SK-N-SH (cell line): Measurements from ENCODE around the gene SV2B. TPM values are rescaled to one million over a fixed set of nuclear protein-coding genes. Genes with fewer than 3 reads are reported as not detected.

Experiments used
- CTCF ChIA-PET: fragments of 300-600, 350-600 bp; formaldehyde crosslinking; extraction: SDS; loops from one replicate; lab custom pipeline; 2021; lab: Yijun Ruan, JAX
- POLR2A ChIA-PET: fragments of 350-600 bp; sonication (Branson Sonifier 250); formaldehyde crosslinking; extraction: SDS; loops from one replicate; lab custom pipeline; 2020; ENCODE audit warnings: antibody characterized with exemption, inconsistent platforms; lab: Yijun Ruan, JAX
- DNase-seq: peaks from one replicate; pipeline ENCODE4 v3.0.0; 2012
- H2AFZ ChIP-seq: fragments of 200-600 bp; sonication (generic); 2 replicates; pipeline ENCODE4 v1.8.1; 2016; ENCODE audit warnings: antibody characterized with exemption, mild to moderate bottlenecking, low read depth
- H3F3A ChIP-seq: fragments of 200-600 bp; sonication (generic); replicated peaks from 2 replicates; pipeline ENCODE3; 2016; ENCODE audit warnings: antibody characterized with exemption, mild to moderate bottlenecking; ENCODE audit not compliant: insufficient read depth
- H3K27ac ChIP-seq, 2 experiments: fragments of 200-500 bp in 1 of 2; fragments of 200-600 bp in 1 of 2; sonication (Bioruptor generic) in 1 of 2; sonication (generic), shearing (Covaris generic) in 1 of 2; 2 replicates each; pipeline versions ENCODE4 v1.5.1 to v1.6.1; 2014 to 2016; ENCODE audit warnings: low read depth in 2 of 2, inconsistent platforms in 1 of 2, low read length in 1 of 2, mild to moderate bottlenecking in 1 of 2, mixed read lengths in 1 of 2
- H3K27me3 ChIP-seq: fragments of 200-600 bp; sonication (generic), shearing (Covaris generic); 2 replicates; pipeline ENCODE4 v1.6.1; 2016; ENCODE audit warnings: mixed run types; ENCODE audit not compliant: insufficient read depth
- H3K36me3 ChIP-seq, 2 experiments: fragments of 200-500 bp in 1 of 2; fragments of 200-600 bp in 1 of 2; sonication (Bioruptor generic) in 1 of 2; sonication (generic) in 1 of 2; replicated peaks in 1 of 2; 2 replicates each; pipeline versions ENCODE3 to v1.5.1; 2014 to 2016; ENCODE audit warnings: low read length in 1 of 2, mild to moderate bottlenecking in 1 of 2; ENCODE audit not compliant: insufficient read depth in 2 of 2, control insufficient read depth in 1 of 2
- H3K4me1 ChIP-seq, 2 experiments: fragments of 200-500 bp in 1 of 2; fragments of 200-600 bp in 1 of 2; sonication (Bioruptor generic) in 1 of 2; sonication (generic), shearing (Covaris generic) in 1 of 2; 2 replicates each; pipeline versions ENCODE4 v1.5.1 to v1.6.1; 2014 to 2016; ENCODE audit warnings: low read depth in 1 of 2, low read length in 1 of 2, mixed run types in 1 of 2; ENCODE audit not compliant: insufficient read depth in 2 of 2, control insufficient read depth in 1 of 2
- H3K4me2 ChIP-seq: fragments of 200-600 bp; sonication (generic), shearing (Covaris generic); 2 replicates; pipeline ENCODE4 v1.6.1; 2017; ENCODE audit warnings: mixed run types
- H3K4me3 ChIP-seq, 2 experiments: fragments of 200-500 bp in 1 of 2; fragments of 200-600 bp in 1 of 2; sonication (Bioruptor generic) in 1 of 2; sonication (generic), shearing (Covaris generic) in 1 of 2; 2 replicates each; pipeline versions ENCODE4 v1.5.1 to v1.8.1; 2014 to 2016; ENCODE audit warnings: low read depth in 2 of 2, inconsistent platforms in 1 of 2, low read length in 1 of 2, mild to moderate bottlenecking in 1 of 2, mixed read lengths in 1 of 2, moderate library complexity in 1 of 2
- H3K79me2 ChIP-seq: fragments of 200-600 bp; sonication (generic); 2 replicates; pipeline ENCODE4 v1.8.1; 2017; ENCODE audit warnings: mild to moderate bottlenecking; ENCODE audit not compliant: insufficient read depth
- H3K9ac ChIP-seq: fragments of 200-600 bp; sonication (generic); 2 replicates; pipeline ENCODE4 v1.6.1; 2017; ENCODE audit warnings: mixed run types
- H3K9me2 ChIP-seq: fragments of 200-600 bp; sonication (generic); 2 replicates; pipeline ENCODE4 v1.6.1; 2017; ENCODE audit warnings: mixed run types
- H3K9me3 ChIP-seq: fragments of 200-600 bp; sonication (generic); 2 replicates; pipeline ENCODE4 v1.6.1; 2017; ENCODE audit warnings: mixed run types, mild to moderate bottlenecking, moderate library complexity
- H4K20me1 ChIP-seq: fragments of 200-600 bp; sonication (generic); 2 replicates; pipeline ENCODE4 v1.6.1; 2017; ENCODE audit warnings: mild to moderate bottlenecking, mixed run types; ENCODE audit not compliant: insufficient read depth
- ELF1 ChIP-seq: IDR thresholded peaks from 2 replicates; pipeline ENCODE4 v1.4.0; 2012
- EP300 ChIP-seq, 2 experiments: IDR thresholded peaks; 2 replicates each; pipeline versions ENCODE4 v1.4.0 to v1.6.1; 2012; ENCODE audit warnings: borderline replicate concordance in 1 of 2, low read depth in 1 of 2, low read length in 1 of 2
- EZH2phosphoT487 ChIP-seq: fragments of 200-600 bp; sonication (generic); IDR thresholded peaks from 2 replicates; pipeline ENCODE4 v1.6.1; 2017; ENCODE audit warnings: low read depth, mixed run types, mild to moderate bottlenecking, antibody characterized with exemption, moderate library complexity, borderline replicate concordance
- FOXJ3 ChIP-seq: sonication (generic); formaldehyde crosslinking; IDR thresholded peaks from 2 replicates; pipeline ENCODE4 v1.5.1; 2020; ENCODE audit warnings: mild to moderate bottlenecking, missing genetic modification reagents
- FOXM1 ChIP-seq: IDR thresholded peaks from 2 replicates; pipeline ENCODE4 v1.4.0; 2012; ENCODE audit warnings: low read depth, mild to moderate bottlenecking
- GATA2 ChIP-seq: sonication (generic); formaldehyde crosslinking; IDR thresholded peaks from 2 replicates; pipeline ENCODE4 v1.5.0; 2020; ENCODE audit warnings: mild to moderate bottlenecking, missing genetic modification reagents
- MXI1 ChIP-seq: IDR thresholded peaks from 2 replicates; pipeline ENCODE4 v1.6.1; 2012; ENCODE audit warnings: mild to moderate bottlenecking, low read depth, low read length, improper control_type of control experiment
- NFIC ChIP-seq: IDR thresholded peaks from 2 replicates; pipeline ENCODE4 v1.4.0; 2012; ENCODE audit warnings: borderline replicate concordance
- RAD21 ChIP-seq: IDR thresholded peaks from 2 replicates; pipeline ENCODE4 v1.6.1; 2012; ENCODE audit warnings: mild to moderate bottlenecking, low read length
- REST ChIP-seq: IDR thresholded peaks from 2 replicates; pipeline ENCODE4 v1.6.1; 2012; ENCODE audit warnings: mild to moderate bottlenecking, low read depth, low read length, moderate library complexity
- SMC3 ChIP-seq: IDR thresholded peaks from 2 replicates; pipeline ENCODE4 v1.6.1; 2012; ENCODE audit warnings: low read depth, low read length, improper control_type of control experiment
- TAF1 ChIP-seq: IDR thresholded peaks from 2 replicates; pipeline ENCODE4 v1.6.1; 2012; ENCODE audit warnings: low read depth, mild to moderate bottlenecking, low read length, moderate library complexity, borderline replicate concordance
- TEAD4 ChIP-seq: IDR thresholded peaks from 2 replicates; pipeline ENCODE4 v1.4.0; 2012; ENCODE audit warnings: mild to moderate bottlenecking, borderline replicate concordance; ENCODE audit not compliant: insufficient read depth
- USF1 ChIP-seq: IDR thresholded peaks from 2 replicates; pipeline ENCODE4 v1.4.0; 2012; ENCODE audit warnings: low read depth, borderline replicate concordance
- YY1 ChIP-seq: IDR thresholded peaks from 2 replicates; pipeline ENCODE4 v1.4.0; 2012; ENCODE audit warnings: low read depth, mild to moderate bottlenecking
- ZBTB33 ChIP-seq: IDR thresholded peaks from 2 replicates; pipeline ENCODE4 v1.4.0; 2012; ENCODE audit warnings: low read depth, borderline replicate concordance
- WGBS: methylation state at CpG from one replicate; pipeline ENCODE4 v1.1.6; 2017; ENCODE audit warnings: low lambda C conversion rate; 5-methylcytosine and 5-hydroxymethylcytosine counted together
- polyA plus RNA-seq, 3 experiments: library from polyadenylated mRNA; depleted of rRNA; stranded (reverse); fragments of >200 nt; gene quantifications; 2 replicates each; pipeline ENCODE4 v1.2.3, GENCODE V29; 2012

The SV2B gene
- polyA plus RNA-seq, 1 of the 3 experiments (the other 2 are of a cell fraction): not detected

GRCh38 chr15:91168457-91168856 is 68.4 kb downstream of the SV2B start (continued):
- TF ChIP-seq REST (no peak), TEAD4 (no peak), YY1 (no peak)

- no peak overlapping the region for H3K4me2 ChIP-seq
- no peak for DNase-seq
- POLR2A ChIA-PET: no interaction called here
- TF ChIP-seq EZH2phosphoT487 (no peak), REST (no peak), ELF1 (no peak), TAF1 (no peak), FOXJ3 (CRISPR knock-in tag) (no peak), NFIC (no peak), RAD21 (no peak), ZBTB33 (no peak), SMC3 (no peak), EP300 (IDR thresholded peaks at IDR 0.05; ENCODE audit: borderline replicate concordance in 1 of 2, low read depth in 1 of 2, low read length in 1 of 2) (no peak), FOXM1 (no peak), USF1 (no peak), MXI1 (no peak), GATA2 (CRISPR knock-in tag) (no peak)
- TF ChIP-seq, all 33 proteins: peak for 0
- H2AFZ ChIP-seq: no peak overlapping the region
- no peak overlapping the region for H3K27ac ChIP-seq
- H3K27me3 ChIP-seq: no peaks in the 10 kb centered on the region
- H3K9me2 ChIP-seq: no peaks in the 10 kb centered on the region
- no peaks in the 10 kb centered on the region for H3F3A ChIP-seq
- no peak overlapping the region for H3K4me3 ChIP-seq
- CTCF ChIA-PET: no interaction called here
- H3K9ac ChIP-seq: no peak overlapping the region
- H4K20me1 ChIP-seq: no peaks in the 10 kb centered on the region
- WGBS: 41% methylated on average over 9 of the region's 9 CpGs
- H3K36me3 ChIP-seq: no peaks in the 10 kb centered on the region
- H3K9me3 ChIP-seq: no peaks in the 10 kb centered on the region
- no peaks in the 10 kb centered on the region for H3K79me2 ChIP-seq
- H3K4me1 ChIP-seq: no peaks in the 10 kb centered on the region
Observed at GRCh38 chr15:91171334-91171733, 71.3 kb downstream of the SV2B start.
